OCI-LY1 (cell line): ENCODE measurements around the gene SEL1L3.

Experiments used
- H2AFZ ChIP-seq: fragments of 200-600 bp; sonication (generic), shearing (Covaris generic); 2 replicates; pipeline ENCODE4 v1.6.0; 2014; ENCODE audit warnings: antibody characterized with exemption, mild to moderate bottlenecking, low read length
- H3F3A ChIP-seq: fragments of 200-600 bp; sonication (generic), shearing (Covaris generic); 2 replicates; pipeline ENCODE4 v1.6.0; 2014; ENCODE audit warnings: mild to moderate bottlenecking, antibody characterized with exemption, low read length, moderate library complexity; ENCODE audit not compliant: insufficient read depth
- H3K27ac ChIP-seq: fragments of 200-600 bp; sonication (generic); 2 replicates; pipeline ENCODE4 v1.5.1; 2014; ENCODE audit warnings: low read length, mixed run types, mild to moderate bottlenecking, low read depth; ENCODE audit not compliant: poor library complexity, severe bottlenecking
- H3K27me3 ChIP-seq: fragments of 200-600 bp; sonication (generic); 2 replicates; pipeline ENCODE4 v1.6.0; 2014; ENCODE audit warnings: antibody characterized with exemption, mild to moderate bottlenecking, low read length, moderate library complexity; ENCODE audit not compliant: insufficient read depth
- H3K36me3 ChIP-seq: fragments of 200-600 bp; sonication (generic); 2 replicates; pipeline ENCODE4 v1.6.1; 2014; ENCODE audit warnings: mild to moderate bottlenecking, antibody characterized with exemption, low read length, moderate library complexity, mixed read lengths; ENCODE audit not compliant: insufficient read depth
- H3K4me1 ChIP-seq: fragments of 200-600 bp; sonication (generic); 2 replicates; pipeline ENCODE4 v1.5.1; 2014; ENCODE audit warnings: mild to moderate bottlenecking, low read length, moderate library complexity; ENCODE audit not compliant: insufficient read depth, severe bottlenecking
- H3K4me2 ChIP-seq: fragments of 200-600 bp; sonication (generic), shearing (Covaris generic); 2 replicates; pipeline ENCODE4 v1.6.1; 2014; ENCODE audit warnings: low read length
- H3K4me3 ChIP-seq: fragments of 200-600 bp; sonication (generic); 2 replicates; pipeline ENCODE4 v1.5.1; 2014; ENCODE audit warnings: low read length, low read depth, mild to moderate bottlenecking, mixed read lengths; ENCODE audit not compliant: poor library complexity, severe bottlenecking
- H3K79me2 ChIP-seq: fragments of 200-600 bp; shearing (Covaris generic); 2 replicates; pipeline ENCODE4 v1.6.1; 2016; ENCODE audit warnings: mixed run types, low read length, mixed read lengths; ENCODE audit not compliant: insufficient read depth
- H3K9ac ChIP-seq: fragments of 200-600 bp; sonication (generic), shearing (Covaris generic); 2 replicates; pipeline ENCODE4 v1.6.1; 2014; ENCODE audit warnings: mild to moderate bottlenecking, low read length, mixed read lengths
- H3K9me2 ChIP-seq: fragments of 200-600 bp; sonication (generic), shearing (Covaris generic); 2 replicates; pipeline ENCODE4 v1.6.1; 2014; ENCODE audit warnings: low read depth, mild to moderate bottlenecking, low read length, mixed read lengths
- H3K9me3 ChIP-seq: fragments of 200-600 bp; shearing (Covaris generic); 2 replicates; pipeline ENCODE4 v1.6.1; 2014; ENCODE audit warnings: low read length, mixed read lengths
- H4K20me1 ChIP-seq: fragments of 200-600 bp; sonication (generic), shearing (Covaris generic); 2 replicates; pipeline ENCODE4 v1.6.0; 2016; ENCODE audit warnings: mild to moderate bottlenecking, low read length; ENCODE audit not compliant: insufficient read depth
- CTCF ChIP-seq: fragments of 200-600 bp; sonication (generic), shearing (Covaris generic); IDR thresholded peaks from 2 replicates; pipeline ENCODE4 v1.5.1; 2017; ENCODE audit warnings: mild to moderate bottlenecking, antibody characterized with exemption, low read length, moderate library complexity, mixed read lengths
- EZH2 ChIP-seq: fragments of 200-600 bp; sonication (generic), shearing (Covaris generic); IDR thresholded peaks from 2 replicates; pipeline ENCODE4 v1.8.0; 2017; ENCODE audit warnings: borderline replicate concordance, mixed run types, mild to moderate bottlenecking, antibody characterized with exemption, low read length, moderate library complexity, mixed read lengths

The SEL1L3 gene

GRCh38 chr4:25857851-25858400, 4.9 kb downstream of the SEL1L3 start:
- H3K4me1 ChIP-seq, result peaks cover 80% of the 10 kb centered on the region
- H3K4me2 ChIP-seq, result peak overlapping the region; percentile 14; the same call in 1 of the 2 replicates
- H3K9me3 ChIP-seq, result no peaks in the 10 kb centered on the region
- H3K9me2 ChIP-seq, result no peaks in the 10 kb centered on the region
- H3K79me2 ChIP-seq, result peaks cover 95% of the 10 kb centered on the region
- H3K36me3 ChIP-seq, result peaks cover 58% of the 10 kb centered on the region
- H3F3A ChIP-seq, result no peaks in the 10 kb centered on the region; the same call in 1 of the 2 replicates
- peak overlapping the region; percentile 4 for H3K27ac ChIP-seq
- no peaks in the 10 kb centered on the region for H4K20me1 ChIP-seq
- H3K4me3 ChIP-seq, result peak overlapping the region; percentile 16
- no peak overlapping the region for H2AFZ ChIP-seq
- H3K9ac ChIP-seq, result no peak overlapping the region; the same call in 1 of the 2 replicates
- no peaks in the 10 kb centered on the region for H3K27me3 ChIP-seq
- TF ChIP-seq CTCF (no peak), EZH2 (no peak)

GRCh38 chr4:25857403-25857802, 5.4 kb downstream of the SEL1L3 start:
- no peaks in the 10 kb centered on the region for H4K20me1 ChIP-seq
- peak overlapping the region; percentile 32 for H3K4me2 ChIP-seq
- no peak overlapping the region for H2AFZ ChIP-seq
- no peaks in the 10 kb centered on the region for H3K9me3 ChIP-seq
- H3K4me3 ChIP-seq, result peak overlapping the region; percentile 7
- no peaks in the 10 kb centered on the region; the same call in 1 of the 2 replicates for H3F3A ChIP-seq
- TF ChIP-seq EZH2 (no peak), CTCF (0 out of 2 replicates have a peak, but pooled peaks have one; percentile 21)
- H3K9ac ChIP-seq, result no peak overlapping the region
- peaks cover 100% of the 10 kb centered on the region for H3K79me2 ChIP-seq
- peaks cover 85% of the 10 kb centered on the region for H3K4me1 ChIP-seq
- no peaks in the 10 kb centered on the region for H3K27me3 ChIP-seq
- no peaks in the 10 kb centered on the region for H3K9me2 ChIP-seq
- H3K36me3 ChIP-seq, result peaks cover 64% of the 10 kb centered on the region
- H3K27ac ChIP-seq, result peak overlapping the region; percentile 4

- no peak overlapping the region for H3K9ac ChIP-seq
- peaks cover 68% of the 10 kb centered on the region for H3K36me3 ChIP-seq
- H3K79me2 ChIP-seq, result peaks cover 100% of the 10 kb centered on the region
- H3K27ac ChIP-seq, result no peak overlapping the region
- no peaks in the 10 kb centered on the region for H3K9me2 ChIP-seq
- no peak overlapping the region for H3K4me3 ChIP-seq
- H3K4me1 ChIP-seq, result peaks cover 92% of the 10 kb centered on the region
- H3K9me3 ChIP-seq, result no peaks in the 10 kb centered on the region
- no peaks in the 10 kb centered on the region for H4K20me1 ChIP-seq
- H2AFZ ChIP-seq, result no peak overlapping the region
- no peaks in the 10 kb centered on the region; the same call in 1 of the 2 replicates for H3F3A ChIP-seq
- H3K27me3 ChIP-seq, result no peaks in the 10 kb centered on the region
- peak overlapping the region; percentile 32; the same call in 1 of the 2 replicates for H3K4me2 ChIP-seq
- TF ChIP-seq CTCF, result no peak
- TF ChIP-seq EZH2, result no peak
These were observed 6.0 kb downstream of the SEL1L3 start for GRCh38 chr4:25856756-25857155.
